Activated CD8-positive, alpha-beta memory T cell treated with anti-CD3 and anti-CD28 coated beads, Interleukin-2, amount 10 ng/mL, durations not matched to agents 7 days and 5 days (primary cell): ENCODE data around the gene UPF3A. TPM values are rescaled to one million over a fixed set of nuclear protein-coding genes. Genes with fewer than 3 reads are reported as not detected.

Experiments used
- ATAC-seq: fragments of 150-1000 bp; cut with Tn5 transposase; one replicate; pipeline ENCODE4 v1.10.0; 2021; ENCODE audit warnings: moderate library complexity
- CTCF ChIA-PET: fragments of 350-600 bp; sonication (Branson Sonifier 250); formaldehyde crosslinking; loops from one replicate; lab custom pipeline; 2021; ENCODE audit warnings: antibody characterized with exemption; lab: Charles Lee
- DNase-seq: peaks from one replicate; pipeline ENCODE4 v3.0.0-alpha.2; 2020
- H3K27ac Mint-ChIP-seq: one replicate; pipeline ENCODE4 v1.8.0; 2021; ENCODE audit warnings: mild to moderate bottlenecking, mixed read lengths
- H3K27me3 Mint-ChIP-seq: one replicate; pipeline ENCODE4 v1.8.0; 2021; ENCODE audit warnings: mixed read lengths
- H3K36me3 Mint-ChIP-seq: one replicate; pipeline ENCODE4 v1.8.0; 2021; ENCODE audit warnings: mild to moderate bottlenecking, mixed read lengths
- H3K4me1 Mint-ChIP-seq: one replicate; pipeline ENCODE4 v1.8.0; 2021; ENCODE audit warnings: mixed read lengths
- H3K4me3 Mint-ChIP-seq: one replicate; pipeline ENCODE4 v1.8.0; 2021; ENCODE audit warnings: mild to moderate bottlenecking, moderate library complexity, mixed read lengths
- H3K9me3 Mint-ChIP-seq: one replicate; pipeline ENCODE4 v1.8.0; 2022; ENCODE audit warnings: low read depth, mixed read lengths
- total RNA-seq, 2 experiments: library from RNA; stranded (reverse); gene quantifications; one replicate each; pipeline ENCODE4 v1.2.3, GENCODE V29; 2021

The UPF3A gene, protein sequence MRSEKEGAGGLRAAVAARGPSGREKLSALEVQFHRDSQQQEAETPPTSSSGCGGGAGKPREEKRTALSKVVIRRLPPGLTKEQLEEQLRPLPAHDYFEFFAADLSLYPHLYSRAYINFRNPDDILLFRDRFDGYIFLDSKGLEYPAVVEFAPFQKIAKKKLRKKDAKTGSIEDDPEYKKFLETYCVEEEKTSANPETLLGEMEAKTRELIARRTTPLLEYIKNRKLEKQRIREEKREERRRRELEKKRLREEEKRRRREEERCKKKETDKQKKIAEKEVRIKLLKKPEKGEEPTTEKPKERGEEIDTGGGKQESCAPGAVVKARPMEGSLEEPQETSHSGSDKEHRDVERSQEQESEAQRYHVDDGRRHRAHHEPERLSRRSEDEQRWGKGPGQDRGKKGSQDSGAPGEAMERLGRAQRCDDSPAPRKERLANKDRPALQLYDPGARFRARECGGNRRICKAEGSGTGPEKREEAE
- 10 to 100 TPM; 56.1 to 63.4 TPM for total RNA-seq

DNA sequence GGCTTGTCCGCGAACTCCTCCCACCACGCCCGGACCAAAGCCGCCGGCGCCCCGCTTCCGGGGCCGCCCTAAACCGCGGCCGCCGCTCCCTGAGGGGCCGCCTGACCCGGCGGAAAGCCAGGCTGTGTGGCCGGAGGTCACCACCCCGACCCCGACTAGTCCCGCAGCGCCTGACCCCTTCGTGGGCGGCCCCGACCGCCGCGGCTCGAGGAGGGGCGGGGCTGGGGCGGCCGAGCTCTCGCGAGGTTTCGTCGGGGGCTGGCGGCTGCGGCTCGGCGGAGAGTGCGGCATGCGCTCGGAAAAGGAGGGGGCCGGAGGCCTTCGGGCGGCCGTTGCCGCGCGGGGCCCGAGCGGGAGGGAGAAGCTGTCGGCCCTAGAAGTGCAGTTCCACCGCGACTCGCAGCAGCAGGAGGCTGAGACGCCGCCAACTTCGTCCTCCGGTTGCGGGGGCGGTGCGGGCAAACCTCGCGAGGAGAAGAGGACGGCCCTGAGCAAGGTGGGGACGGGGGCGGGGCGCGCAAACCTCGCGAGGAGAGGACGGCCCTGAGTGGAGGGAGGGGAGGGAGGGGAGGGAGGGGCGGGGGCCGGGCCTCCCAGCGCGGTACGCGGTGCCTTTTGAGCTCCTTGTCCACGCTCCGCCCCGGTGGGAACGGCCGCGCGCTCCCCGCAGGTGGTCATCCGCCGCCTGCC, at the start of gene UPF3A:
TSS of gene UPF3A (plus strand) at position 251 of the 690 bp plus-strand sequence. CDS start at position 290, 39 bp downstream.
- peaks cover 23% of the 10 kb centered on the region for H3K36me3 Mint-ChIP-seq
- no peaks in the 10 kb centered on the region for H3K9me3 Mint-ChIP-seq
- DNase-seq (peak; percentile 93), ATAC-seq (peak; percentile 82)
- peaks cover 47% of the 10 kb centered on the region for H3K4me1 Mint-ChIP-seq
- H3K27ac Mint-ChIP-seq, result peak within 1 kb of the TSS; percentile 95
- no peaks in the 10 kb centered on the region for H3K27me3 Mint-ChIP-seq
- CTCF ChIA-PET, result interaction anchor here (0.7 to 2.4 kb wide), 6 partner anchors 30 to 71 kb away, joined by 3 to 6 read pairs (median 4); no protein-coding TSS in a partner anchor
- peak within 1 kb of the TSS; percentile 76 for H3K4me3 Mint-ChIP-seq

DNA sequence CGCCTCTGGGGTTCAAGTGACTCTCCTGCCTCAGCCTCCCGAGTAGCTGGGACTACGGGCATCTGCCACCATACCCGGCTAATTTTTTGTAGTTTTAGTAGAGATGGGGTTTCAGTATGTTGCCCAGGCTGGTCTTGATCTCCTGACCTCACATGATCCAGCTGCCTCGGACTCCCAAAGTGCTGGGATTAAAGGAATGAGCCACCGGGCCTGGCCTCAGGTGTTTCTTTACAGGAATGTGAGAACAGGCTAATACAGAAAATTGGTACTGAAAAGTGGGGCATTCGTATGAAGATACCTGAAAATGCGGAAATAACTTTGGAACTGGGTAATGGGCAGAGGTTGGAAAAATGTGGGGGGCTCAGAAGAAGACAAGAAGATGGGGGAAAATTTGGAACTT, 49.5 kb upstream of the UPF3A start:
- Mint-ChIP-seq H3K9me3 (no peaks in the 10 kb centered on the region), H3K27me3 (peaks cover 16% of the 10 kb centered on the region), H3K4me3 (no peak overlapping the region), H3K27ac (no peak overlapping the region), H3K4me1 (peaks cover 24% of the 10 kb centered on the region), H3K36me3 (peaks cover 7% of the 10 kb centered on the region)
- DNase-seq (no peak), ATAC-seq (no peak)
- CTCF ChIA-PET, result no interaction called here

DNA sequence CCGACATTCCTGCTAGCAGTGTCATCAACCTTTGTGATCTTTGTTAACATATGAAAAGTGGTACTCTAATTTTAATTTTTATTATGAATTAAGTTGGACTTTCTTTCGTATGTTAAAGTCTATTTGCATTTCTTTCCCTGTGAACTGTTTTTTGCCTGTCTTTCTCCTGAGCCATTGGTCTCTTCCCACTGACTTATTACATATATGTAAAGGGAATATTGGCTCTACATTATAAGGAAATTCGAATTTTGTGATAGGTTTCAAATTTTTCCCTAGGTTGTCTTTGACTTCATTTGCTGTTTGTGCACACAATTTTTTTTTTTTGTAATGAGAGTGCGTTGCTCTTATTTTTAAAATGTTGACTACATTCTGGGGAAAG, 47.1 kb upstream of the UPF3A start:
- Mint-ChIP-seq H3K4me1 (peaks cover 29% of the 10 kb centered on the region), H3K36me3 (peaks cover 21% of the 10 kb centered on the region)
- no peak for DNase-seq

DNA sequence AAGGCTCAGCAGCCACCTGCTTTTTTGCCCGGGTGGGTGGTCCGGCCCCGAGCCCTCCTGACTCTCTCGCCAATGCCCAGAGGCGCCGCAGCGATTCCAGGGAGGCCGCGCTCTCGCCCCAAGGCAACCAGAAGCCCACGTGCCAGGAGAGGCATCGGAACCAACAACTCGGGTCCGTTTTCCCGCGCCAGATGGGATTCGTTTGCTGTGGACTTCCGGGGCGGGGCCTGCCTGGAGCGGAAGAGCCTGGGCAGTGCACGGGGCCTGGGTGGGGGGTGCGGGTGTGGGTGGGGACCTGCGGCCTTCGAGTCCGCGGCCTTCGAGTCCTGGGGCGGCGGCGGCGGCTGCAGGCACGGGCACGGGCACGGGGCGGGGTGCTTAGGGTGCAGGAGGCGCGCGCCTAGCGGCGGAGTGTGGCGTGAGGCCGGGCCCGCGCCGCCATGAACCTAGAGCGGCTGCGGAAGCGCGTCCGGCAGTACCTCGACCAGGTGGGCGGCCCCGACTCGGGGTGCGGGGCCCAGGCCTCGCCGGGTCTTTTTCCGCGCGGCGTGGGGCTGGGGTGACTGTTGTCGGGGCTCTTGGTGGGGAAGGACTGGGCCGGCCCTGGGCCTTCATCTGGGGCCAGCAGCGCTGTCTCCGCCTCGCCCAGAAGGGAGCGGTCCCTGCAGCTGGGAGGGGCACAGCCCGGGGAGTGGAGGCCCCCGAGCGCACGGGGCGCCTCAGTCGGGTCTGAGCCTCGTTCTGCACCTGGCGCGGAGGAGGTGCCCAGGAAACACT, 46.6 kb upstream of the UPF3A start, which contains the start of gene CDC16:
TSS of gene CDC16 (plus strand) at position 253 of the 777 bp plus-strand sequence. CDS start at position 441, 188 bp downstream.
- H3K4me3 Mint-ChIP-seq, result peak within 1 kb of the TSS; percentile 80
- ATAC-seq (peak; percentile 93), DNase-seq (peak; percentile 91)
- H3K27ac Mint-ChIP-seq, result peak within 1 kb of the TSS; percentile 79
- peaks cover 29% of the 10 kb centered on the region for H3K4me1 Mint-ChIP-seq
- CTCF ChIA-PET, result interaction anchor here (2.2 kb wide), 1 partner anchor 8 kb away, joined by 7 read pairs; no protein-coding TSS in a partner anchor
- H3K27me3 Mint-ChIP-seq, result peaks cover 8% of the 10 kb centered on the region
- H3K36me3 Mint-ChIP-seq, result peaks cover 25% of the 10 kb centered on the region
- H3K9me3 Mint-ChIP-seq, result no peaks in the 10 kb centered on the region

More for the DNA sequence above, 47.1 kb upstream of the UPF3A start:
- ATAC-seq, result no peak
- H3K27ac Mint-ChIP-seq, result peak overlapping the region; percentile 79
- peak overlapping the region; percentile 80 for H3K4me3 Mint-ChIP-seq
- H3K9me3 Mint-ChIP-seq, result no peaks in the 10 kb centered on the region
- CTCF ChIA-PET, result no interaction called here
- H3K27me3 Mint-ChIP-seq, result peaks cover 11% of the 10 kb centered on the region

DNA sequence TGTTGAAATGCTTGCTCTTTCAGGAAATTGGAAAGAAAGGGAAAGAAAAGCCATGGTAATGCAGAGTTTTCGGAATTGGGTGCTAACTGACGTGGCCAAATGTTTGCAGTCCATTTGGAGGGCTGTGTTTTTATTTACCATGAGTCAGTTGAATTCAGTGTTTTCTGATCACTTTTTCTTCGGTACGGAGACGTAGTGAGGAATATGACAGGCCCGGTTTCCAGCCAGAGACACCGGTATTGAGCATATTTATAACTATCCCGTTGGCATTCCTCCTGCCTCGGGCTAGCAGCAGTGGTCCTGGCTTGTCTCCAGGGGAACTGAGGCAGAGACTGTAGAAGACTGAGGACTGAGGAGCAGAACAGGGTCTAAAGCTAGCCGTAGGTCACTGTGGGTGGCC, 45.7 kb upstream of the UPF3A start:
- Mint-ChIP-seq H3K27me3 (peaks cover 4% of the 10 kb centered on the region), H3K27ac (peak overlapping the region; percentile 79), H3K4me1 (peaks cover 27% of the 10 kb centered on the region), H3K36me3 (peaks cover 26% of the 10 kb centered on the region), H3K4me3 (peak overlapping the region; percentile 80), H3K9me3 (no peaks in the 10 kb centered on the region)
- CTCF ChIA-PET, result interaction anchor here (1.4 to 2.2 kb wide), 2 partner anchors 9 to 125 kb away, joined by 3 to 7 read pairs; no protein-coding TSS in a partner anchor
- ATAC-seq, result no peak
- DNase-seq, result no peak

DNA sequence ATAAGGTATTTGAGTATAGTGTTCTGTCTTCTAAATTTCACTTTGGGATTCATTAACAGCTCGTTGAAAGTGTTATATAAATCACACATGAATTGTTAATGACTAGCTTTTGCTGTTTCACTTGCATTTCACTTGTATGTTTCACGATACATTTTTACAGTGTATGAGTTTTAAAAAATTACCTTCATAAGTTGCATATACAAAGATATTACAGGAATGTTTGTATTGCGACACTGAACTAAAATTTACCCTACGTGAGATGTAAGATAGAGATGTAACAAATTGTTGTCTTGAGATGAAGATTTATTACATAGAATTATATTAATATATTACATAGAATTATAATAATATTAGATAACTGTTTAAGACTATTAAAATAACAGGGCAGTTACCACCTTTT, 45.2 kb upstream of the UPF3A start:
- Mint-ChIP-seq H3K27me3 (peaks cover 4% of the 10 kb centered on the region), H3K27ac (peak overlapping the region; percentile 79), H3K4me3 (peak overlapping the region; percentile 80), H3K4me1 (peaks cover 27% of the 10 kb centered on the region), H3K9me3 (no peaks in the 10 kb centered on the region), H3K36me3 (peaks cover 29% of the 10 kb centered on the region)
- DNase-seq (no peak), ATAC-seq (no peak)
- CTCF ChIA-PET, result interaction anchor here (1.4 to 2.2 kb wide), 2 partner anchors 10 to 126 kb away, joined by 3 to 7 read pairs; no protein-coding TSS in a partner anchor

DNA sequence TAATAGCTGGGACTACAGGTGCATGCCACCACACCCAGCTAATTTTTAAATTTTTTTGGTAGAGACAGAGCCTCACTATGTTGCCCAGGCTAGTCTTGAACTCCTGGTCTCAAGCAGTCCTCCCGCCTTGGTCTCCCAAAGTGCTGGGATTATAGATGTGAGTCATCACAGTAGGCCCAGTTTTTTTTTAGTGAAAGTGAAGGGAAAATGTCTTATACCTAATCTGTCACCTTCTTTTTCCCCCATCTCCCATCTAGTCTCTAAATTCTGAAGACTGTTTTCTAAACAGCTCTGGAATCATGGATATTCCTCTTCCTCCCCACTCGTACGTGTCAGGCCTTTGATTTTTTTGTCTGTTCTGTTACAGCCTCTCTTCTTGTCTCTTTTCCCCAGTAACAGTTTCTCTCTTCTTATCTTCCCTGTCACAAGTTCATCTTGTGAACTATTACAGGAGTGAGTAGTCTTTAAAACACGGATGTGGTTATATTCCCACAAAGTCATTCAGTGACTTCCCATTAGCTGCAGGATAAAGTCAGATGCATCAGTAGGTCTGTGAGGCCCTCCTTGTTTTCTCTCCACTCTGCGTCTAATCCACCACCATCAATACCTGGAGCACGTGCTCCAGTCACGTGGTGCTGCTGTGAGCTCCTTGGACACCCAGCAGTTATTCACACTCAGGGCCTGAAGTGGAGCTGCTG, 43.8 kb upstream of the UPF3A start:
- ATAC-seq (no peak), DNase-seq (no peak)
- Mint-ChIP-seq H3K9me3 (no peaks in the 10 kb centered on the region), H3K4me3 (peak overlapping the region; percentile 23), H3K36me3 (peaks cover 40% of the 10 kb centered on the region), H3K27ac (peak overlapping the region; percentile 52), H3K4me1 (peaks cover 29% of the 10 kb centered on the region), H3K27me3 (no peaks in the 10 kb centered on the region)
- CTCF ChIA-PET, result no interaction called here

DNA sequence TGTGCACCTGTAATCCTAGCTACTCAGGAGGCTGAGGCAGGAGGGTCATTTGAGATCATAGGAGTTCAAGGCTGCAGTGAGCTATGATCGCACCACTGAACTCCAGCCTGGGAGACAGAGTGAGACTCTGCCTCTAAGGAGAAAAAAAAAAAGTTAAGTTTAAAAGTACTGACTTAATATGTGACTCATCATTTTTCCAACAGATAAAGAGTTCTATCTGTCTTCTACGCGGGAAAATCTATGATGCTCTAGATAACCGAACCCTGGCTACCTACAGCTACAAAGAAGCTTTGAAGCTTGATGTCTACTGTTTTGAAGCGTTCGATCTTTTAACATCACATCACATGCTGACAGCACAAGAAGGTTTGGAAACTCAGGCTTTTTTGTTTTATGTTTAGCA, 39.5 kb upstream of the UPF3A start:
- peaks cover 64% of the 10 kb centered on the region for H3K36me3 Mint-ChIP-seq
- no peaks in the 10 kb centered on the region for H3K27me3 Mint-ChIP-seq
- ATAC-seq, result no peak
- DNase-seq, result no peak
- H3K4me1 Mint-ChIP-seq, result peaks cover 14% of the 10 kb centered on the region
- CTCF ChIA-PET, result interaction anchor here (1.0 to 1.1 kb wide), 2 partner anchors 20 to 34 kb away, joined by 3 read pairs; no protein-coding TSS in a partner anchor
- no peaks in the 10 kb centered on the region for H3K9me3 Mint-ChIP-seq
- no peak overlapping the region for H3K4me3 Mint-ChIP-seq
- H3K27ac Mint-ChIP-seq, result no peak overlapping the region

DNA sequence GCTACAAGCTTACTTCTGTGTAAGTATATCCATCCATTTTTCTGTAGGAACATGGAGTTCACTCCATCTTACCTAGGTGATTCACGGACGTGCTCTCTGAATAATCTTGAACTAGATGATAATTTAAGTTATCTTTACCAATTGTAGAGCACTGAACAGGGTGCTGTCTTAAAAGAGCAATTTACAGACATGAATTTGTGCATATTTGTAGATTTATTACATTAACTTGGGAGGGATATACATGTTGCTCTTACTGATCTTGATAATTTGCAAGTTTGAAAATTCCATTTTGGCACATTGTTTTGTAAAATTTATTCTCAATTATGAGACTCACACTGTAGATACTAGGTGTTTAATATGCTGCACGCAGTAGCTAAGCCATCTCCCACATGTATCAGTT, 37.4 kb upstream of the UPF3A start:
- Mint-ChIP-seq H3K27me3 (no peaks in the 10 kb centered on the region), H3K4me1 (peaks cover 4% of the 10 kb centered on the region), H3K27ac (no peak overlapping the region), H3K4me3 (no peak overlapping the region), H3K9me3 (no peaks in the 10 kb centered on the region), H3K36me3 (peaks cover 68% of the 10 kb centered on the region)
- CTCF ChIA-PET, result interaction anchor here (1.1 kb wide), 1 partner anchor 52 kb away, joined by 3 read pairs; no protein-coding TSS in a partner anchor
- DNase-seq (no peak), ATAC-seq (no peak)

DNA sequence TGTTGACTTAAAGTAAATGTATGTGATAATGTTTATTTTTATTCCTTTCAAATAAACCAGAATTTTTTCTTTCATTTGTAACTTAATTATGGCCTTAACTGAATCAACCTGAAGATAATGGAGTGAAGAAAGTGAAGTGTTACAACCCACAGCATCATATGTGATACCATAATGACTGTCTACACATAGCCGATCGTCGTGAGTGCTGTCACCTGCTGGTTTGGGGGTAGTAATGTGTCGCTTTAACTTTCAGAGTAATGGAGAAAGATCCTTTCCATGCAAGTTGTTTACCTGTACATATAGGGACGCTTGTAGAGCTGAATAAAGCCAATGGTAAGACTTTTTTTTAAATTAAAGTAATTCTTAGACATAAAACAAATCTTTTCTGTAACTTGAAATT, 36.8 kb upstream of the UPF3A start:
- Mint-ChIP-seq H3K27me3 (no peaks in the 10 kb centered on the region), H3K9me3 (no peaks in the 10 kb centered on the region), H3K36me3 (peaks cover 63% of the 10 kb centered on the region), H3K4me3 (no peak overlapping the region), H3K27ac (no peak overlapping the region), H3K4me1 (peaks cover 4% of the 10 kb centered on the region)
- ATAC-seq (no peak), DNase-seq (no peak)
- CTCF ChIA-PET, result interaction anchor here (1.1 to 1.6 kb wide), 2 partner anchors 17 to 52 kb away, joined by 3 to 6 read pairs; no protein-coding TSS in a partner anchor

DNA sequence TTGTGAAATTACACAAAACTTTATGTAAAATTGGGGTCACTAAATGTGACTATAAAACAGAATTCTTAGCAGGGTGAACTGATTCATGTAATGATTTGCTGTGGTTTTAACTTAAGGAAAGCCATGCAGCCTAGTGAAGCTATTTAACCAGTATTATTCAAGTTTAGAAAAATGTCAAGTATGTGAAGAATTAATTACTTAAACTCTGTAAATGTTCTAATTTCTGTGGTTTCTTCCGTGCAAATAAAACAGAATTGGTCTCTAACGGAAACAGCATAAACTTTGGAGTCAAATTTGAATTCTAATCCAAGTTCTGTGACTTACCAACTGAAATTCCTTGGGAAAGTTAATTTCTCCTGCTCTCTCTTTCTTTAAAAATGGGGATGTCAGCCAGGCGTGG, 33.4 kb upstream of the UPF3A start:
- Mint-ChIP-seq H3K4me3 (no peak overlapping the region), H3K9me3 (no peaks in the 10 kb centered on the region), H3K4me1 (peaks cover 2% of the 10 kb centered on the region), H3K27me3 (no peaks in the 10 kb centered on the region), H3K27ac (no peak overlapping the region), H3K36me3 (peaks cover 60% of the 10 kb centered on the region)
- ATAC-seq, result no peak
- DNase-seq, result no peak
- CTCF ChIA-PET, result interaction anchor here (1.1 kb wide), 1 partner anchor 93 kb away, joined by 4 read pairs; no protein-coding TSS in a partner anchor

DNA sequence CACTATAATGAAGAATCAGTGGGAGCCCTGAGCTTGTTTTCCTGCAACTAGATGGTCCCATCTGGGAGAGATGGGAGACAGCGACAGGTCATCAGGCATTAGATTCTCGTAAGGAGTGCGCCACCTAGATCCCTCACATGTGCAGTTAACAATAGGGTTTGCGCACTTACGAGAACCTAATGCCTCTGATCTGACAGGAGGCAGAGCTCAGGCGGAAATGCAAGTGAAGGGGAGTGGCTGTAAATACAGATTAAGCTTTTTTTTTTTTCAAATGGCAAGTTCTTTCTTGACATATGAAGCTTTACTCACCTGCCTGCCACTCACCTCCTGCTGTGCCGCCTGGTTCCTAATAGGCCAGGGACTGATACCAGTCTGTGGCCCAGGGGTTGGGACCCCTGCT, 32.3 kb upstream of the UPF3A start:
- CTCF ChIA-PET, result interaction anchor here (1.1 to 1.8 kb wide), 2 partner anchors 32 to 92 kb away, joined by 4 to 5 read pairs; partner anchors contain the start of gene UPF3A
- H3K4me1 Mint-ChIP-seq, result no peaks in the 10 kb centered on the region
- no peak overlapping the region for H3K27ac Mint-ChIP-seq
- ATAC-seq, result no peak
- H3K9me3 Mint-ChIP-seq, result no peaks in the 10 kb centered on the region
- H3K27me3 Mint-ChIP-seq, result no peaks in the 10 kb centered on the region
- H3K36me3 Mint-ChIP-seq, result peaks cover 59% of the 10 kb centered on the region
- DNase-seq, result no peak
- no peak overlapping the region for H3K4me3 Mint-ChIP-seq
